ENCODE data around the gene PRSS56.

PRSS56 gene

GRCh38 chr2:232486558-232487384, 33.4 kb upstream of the PRSS56 start:
- no peak for DNase-seq

DNA sequence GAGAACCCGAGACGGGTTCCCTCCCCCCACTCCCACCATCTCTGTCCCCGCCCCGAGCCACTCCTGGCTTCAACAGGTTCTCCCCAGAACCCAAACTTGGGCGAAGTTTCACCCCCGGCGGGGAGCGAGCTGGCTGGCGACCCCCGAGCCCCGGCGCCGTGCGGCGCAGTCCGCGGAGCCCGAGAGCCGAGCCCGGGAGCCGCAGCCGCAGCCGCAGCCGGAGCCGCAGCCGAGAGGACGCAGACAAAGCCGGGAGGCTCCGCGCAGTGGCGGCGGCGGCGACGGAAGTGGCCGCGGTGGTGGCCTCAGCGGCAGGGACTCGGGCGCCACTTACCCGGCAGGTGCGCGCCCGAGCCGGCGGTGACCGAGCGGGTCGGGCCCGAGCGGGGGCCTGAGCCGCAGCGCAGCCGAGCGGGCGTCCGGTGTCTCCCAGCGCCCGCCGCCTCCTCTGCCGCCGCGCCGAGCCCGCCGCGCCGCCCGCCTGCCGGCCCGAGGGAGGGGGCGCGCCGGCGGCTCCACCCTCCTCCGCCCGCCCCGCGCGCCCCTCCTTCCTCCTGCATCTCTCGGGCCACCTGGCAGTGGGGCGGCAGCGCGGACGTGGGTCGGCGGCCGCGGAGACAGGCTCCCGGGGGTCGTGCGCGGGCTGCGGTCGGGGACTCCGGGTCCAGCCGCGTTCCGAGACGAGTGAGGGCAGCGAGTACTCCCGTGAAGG, 32.6 kb upstream of the PRSS56 start, which contains the start of gene ECEL1:
TSS of gene ECEL1 (minus strand) at position 450 of the 712 bp plus-strand sequence. CDS start 1,181 bp downstream, outside the sequence.
- no peak for DNase-seq

DNA sequence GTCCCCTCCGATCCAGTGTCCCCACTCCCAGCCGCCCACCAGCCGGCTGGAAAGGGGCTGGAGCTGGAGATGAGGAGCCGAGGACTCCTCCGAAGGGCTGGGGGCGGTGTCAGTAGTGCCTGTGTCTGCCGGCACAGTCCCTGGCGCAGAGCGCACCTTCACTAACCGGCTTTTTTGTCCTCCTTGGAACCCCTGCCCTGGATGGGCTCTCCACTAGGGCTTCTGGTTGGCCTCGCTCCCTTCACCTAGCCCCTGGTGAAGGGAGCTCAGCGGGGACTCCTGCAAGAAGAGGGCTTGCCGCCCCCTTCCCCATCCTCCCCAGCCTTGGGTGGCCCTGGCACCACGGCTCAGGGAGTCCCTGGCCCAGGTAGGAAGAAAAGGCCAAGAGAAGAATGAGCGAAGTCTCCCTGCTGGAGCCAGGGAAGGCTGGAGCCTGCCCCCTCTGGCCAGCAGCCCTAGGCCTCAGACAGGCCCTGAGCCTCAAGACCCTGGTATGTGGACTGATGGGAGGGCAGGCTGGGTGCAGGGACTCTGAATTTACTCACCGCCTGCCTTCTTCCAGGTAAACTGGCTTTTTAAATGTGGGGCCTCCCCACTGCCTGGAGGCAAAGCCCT, 32.0 kb upstream of the PRSS56 start:
- DNase-seq: no peak

DNA sequence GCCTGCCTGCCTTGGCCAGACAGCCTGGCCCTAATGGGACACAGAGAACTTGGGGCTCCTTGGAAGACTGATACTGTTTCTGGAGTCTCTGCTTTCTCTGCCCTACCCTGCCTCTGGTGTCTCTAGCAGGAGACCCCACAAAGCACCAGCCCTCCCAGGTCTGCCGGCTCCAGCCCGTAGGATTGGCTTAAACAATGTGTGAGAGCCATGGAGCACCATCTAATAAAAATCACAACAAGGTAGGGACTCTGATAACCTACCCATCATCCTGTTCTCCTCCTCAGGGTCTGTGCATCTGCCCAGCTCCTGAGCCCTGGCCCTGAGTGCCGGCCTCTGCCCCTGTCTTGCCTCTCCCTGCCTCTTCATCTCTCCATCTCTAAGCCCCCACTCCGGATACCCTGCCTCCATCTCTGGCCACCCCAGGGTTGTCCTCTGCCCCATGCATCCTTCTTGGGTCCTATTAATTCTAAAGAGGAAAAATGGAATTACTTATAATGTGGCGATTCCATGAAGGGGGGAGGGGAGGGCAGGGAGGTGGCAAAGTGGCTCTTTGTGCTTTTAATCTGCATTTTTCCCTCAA, 31.4 kb upstream of the PRSS56 start:
- DNase-seq: no peak

GRCh38 chr2:232489516-232490220, 30.5 kb upstream of the PRSS56 start:
- no peak for DNase-seq

DNA sequence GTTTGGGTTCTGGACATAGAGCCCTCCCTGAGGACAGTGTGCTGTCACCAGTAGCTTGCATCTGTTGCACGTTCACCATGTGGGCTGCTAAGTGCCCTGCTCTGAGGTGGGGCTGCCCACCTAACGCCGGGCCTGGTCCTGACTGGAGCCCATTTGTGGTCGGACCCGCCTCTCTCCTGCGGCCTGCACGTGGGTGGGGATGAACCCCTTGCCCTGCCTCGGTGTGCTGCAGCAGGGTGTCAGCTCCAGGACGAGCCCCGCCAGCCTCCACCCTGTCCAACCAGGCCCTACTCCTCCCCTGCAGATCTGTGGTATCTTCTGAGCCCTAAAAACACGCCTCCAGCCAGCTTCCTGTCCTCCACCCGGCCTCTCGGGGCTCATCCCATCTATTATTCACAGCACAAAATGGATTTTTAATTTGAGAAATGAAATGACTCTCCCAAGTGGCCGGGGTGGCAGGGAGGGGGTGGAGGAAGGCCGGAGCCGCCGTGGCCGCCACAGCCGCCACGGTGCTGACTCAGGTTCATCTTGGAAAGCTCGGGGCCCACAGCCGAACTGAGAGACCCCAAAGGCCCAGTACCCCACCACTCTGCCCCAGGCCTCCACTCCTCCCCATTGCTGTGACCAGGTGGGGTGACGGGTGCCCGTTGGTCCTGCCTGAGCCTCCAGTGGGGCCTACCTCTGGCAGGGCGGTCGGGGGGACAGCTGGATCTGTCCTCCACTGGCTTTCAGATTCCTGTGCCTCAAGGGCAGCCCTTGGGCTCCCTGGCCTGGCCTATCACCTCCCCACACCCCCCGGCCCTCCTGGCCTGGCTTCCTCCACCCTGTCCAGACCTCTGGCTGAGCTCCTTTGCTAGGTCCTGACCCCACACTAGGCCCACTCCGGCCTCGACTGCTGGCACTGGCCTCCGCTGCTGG, 29.7 kb upstream of the PRSS56 start:
- no peak for DNase-seq

- DNase-seq: no peak
Observed at GRCh38 chr2:232491139-232491780, 28.9 kb upstream of the PRSS56 start.

DNA sequence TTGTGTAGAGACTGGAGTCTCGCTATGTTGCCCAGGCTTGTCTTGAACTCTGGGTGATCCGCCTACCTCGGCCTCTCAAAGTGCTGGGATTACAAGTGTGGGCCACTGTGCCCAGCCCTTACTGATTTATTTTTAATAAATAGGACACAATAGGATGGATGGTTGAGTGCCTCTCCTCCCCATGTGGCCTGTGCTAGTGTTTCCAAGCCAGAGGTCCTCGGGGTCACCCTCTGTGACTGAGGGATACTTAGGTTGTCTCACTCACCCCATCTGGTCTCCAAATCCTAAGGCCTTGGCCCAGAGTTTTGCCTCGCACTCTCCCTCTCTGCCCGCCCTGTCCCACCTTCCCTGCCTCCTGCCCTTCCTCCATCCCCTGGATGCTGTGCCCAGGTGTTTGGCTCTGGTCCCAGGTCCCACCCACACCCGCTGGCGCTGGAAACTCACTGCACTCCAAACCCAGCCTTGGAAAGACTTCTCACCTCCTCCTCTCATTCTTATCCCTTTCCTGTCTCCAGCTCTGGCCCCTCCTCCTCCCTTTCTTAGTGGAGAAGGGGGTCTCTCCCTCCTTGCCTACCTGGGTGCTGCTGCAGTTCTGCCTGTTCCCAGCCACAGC, 27.8 kb upstream of the PRSS56 start:
- DNase-seq: no peak

DNA sequence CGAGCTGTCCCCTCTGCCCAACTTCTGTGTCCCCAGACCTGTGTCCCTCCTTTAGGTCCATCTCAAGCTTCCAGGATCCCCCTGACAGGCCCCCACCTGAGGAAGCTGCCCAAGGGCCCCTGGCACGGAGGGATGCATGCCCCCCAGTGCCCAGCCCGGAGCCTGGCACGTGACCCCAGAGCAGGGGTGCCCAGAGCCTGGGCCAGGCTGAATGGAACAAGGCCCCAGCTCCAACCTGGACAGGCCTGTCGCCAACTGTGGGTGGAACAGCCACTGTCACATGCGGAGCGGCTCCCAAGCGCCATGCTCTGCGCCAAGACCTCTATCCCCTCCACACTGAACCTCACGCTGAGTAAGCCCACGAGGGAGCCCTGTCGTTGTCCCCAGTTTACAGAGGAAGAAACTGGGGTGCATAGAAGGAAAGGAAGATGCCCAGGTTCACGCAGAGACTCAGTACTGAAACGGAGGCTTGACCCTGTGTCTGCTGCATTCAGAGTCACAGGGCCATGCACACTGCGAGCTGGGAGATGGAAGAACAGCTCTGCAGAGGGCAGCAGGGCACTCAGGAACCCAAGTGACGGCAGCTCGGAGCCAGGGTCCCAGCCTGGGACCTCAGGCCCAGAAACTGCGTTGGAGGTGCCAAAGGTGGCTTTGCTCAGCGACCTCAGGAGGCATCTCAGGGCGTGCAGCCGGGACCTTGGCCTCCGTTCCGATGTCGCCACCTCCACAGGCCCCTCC, 27.1 kb upstream of the PRSS56 start:
- DNase-seq: no peak

DNA sequence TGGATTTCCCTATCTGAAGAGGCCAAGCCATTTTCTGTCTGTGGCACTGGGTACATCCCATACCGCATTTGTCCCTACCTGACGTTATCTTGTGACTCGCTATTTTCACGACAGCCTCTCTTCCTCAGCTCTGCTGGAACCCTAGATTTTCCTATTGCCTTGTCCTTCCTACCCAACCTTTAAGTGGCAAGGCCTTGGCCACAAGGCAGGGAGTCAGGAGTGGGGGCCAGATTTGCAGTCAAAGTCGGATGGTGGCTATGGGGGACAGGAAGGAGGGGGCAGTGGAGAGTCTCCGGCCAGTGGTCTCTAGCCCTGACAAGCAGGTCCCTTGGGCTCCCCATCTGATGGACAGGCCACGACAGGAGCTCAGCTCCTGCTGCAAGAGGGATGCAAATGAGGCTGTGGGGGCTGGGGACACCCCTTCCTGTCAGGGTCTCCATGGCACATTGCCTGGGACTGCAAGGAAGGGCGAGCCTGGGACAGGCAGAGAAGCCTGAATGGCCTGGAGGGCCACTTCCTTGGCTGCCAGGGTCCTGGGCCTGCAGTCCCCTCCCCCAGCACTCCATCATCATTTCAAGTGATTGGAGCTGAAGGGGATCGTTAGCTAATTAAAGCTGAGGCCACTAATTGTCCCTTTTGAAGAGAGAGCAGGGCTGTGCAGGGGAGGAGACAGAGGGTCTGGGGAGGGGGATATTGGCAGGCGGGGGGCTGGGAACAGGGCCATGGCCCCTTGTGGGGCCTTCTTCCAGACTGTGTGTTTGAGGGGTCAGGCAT, 26.3 kb upstream of the PRSS56 start:
- no peak for DNase-seq

DNA sequence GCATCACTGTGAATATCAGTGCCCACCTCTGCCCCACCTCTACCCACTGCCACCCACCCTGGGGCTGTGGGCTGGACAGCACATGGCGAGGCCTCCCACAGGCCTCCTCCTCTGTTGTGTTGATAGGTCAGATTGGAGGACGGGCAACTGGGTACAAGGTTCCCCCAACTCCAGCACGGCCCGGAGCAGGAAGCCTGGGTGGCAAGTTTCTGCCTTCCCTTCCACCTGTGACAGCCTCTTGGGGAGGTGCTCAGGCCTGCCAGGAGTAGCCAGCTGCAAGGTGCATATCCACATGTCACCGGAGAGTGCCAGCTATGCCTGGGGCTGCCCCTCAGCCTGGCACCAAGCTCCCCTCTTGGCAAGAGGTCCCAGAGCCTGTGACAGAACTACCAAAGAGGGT, 25.6 kb upstream of the PRSS56 start:
- DNase-seq: no peak

DNA sequence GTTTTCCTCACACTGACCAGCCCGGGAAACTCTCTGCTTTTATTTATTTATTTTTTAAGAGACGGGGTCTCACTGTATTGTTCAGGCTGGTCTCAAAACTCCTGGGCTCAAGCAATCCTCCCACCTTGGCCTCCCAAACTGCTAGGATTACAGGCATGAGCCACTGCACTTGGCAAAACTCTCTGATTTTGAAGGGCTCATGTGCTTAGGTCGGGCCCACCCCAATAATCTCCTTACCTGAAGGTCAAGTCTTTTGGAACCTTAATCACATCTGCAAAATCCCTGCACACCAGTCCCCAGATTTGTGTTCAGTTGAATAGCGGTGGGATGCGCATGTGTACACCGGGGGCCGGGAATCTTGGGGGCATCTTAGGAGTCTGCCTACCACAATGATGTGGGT, 24.9 kb upstream of the PRSS56 start:
- DNase-seq: no peak

DNA sequence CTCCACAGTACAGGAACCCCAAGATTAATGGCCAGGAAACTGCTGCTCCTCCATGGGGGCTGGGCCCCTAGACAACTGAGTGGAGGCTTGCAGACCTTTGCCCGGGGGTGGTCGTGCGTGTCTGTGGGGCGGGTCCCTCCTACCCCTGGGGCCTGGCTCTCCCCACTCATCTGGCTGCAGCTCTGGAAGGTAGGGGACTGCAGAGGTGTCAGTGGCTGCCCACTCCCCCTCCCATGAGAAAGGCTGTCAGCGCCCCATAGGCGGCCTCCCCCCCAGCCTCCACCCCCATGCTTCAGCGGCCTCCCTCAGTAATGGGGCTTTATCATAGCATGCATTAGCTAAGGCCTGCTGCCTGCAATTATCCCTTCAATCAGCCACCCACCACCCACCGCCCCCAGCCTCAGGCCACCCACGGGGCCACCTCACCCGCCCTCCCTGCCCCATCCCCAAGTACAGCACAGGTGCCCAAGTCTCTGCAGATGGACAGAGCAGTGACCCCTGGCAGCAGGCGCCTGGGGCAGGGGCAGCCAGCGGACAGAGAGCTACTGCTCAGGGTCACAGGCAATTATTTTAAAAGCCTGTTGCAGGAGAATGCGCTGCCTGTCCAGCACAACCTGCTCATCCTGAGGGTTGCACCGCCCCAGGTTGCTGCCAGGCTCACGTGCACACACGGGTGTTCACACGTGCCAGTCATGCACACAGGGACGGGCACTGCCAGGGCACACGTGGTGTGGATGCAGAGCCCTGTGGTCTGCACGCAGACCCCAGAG, 23.5 kb upstream of the PRSS56 start:
- DNase-seq: no peak

- no peak for DNase-seq
Observed at GRCh38 chr2:232497348-232497747, 22.8 kb upstream of the PRSS56 start.

- no peak for DNase-seq
Observed at GRCh38 chr2:232498452-232498851, 21.7 kb upstream of the PRSS56 start.

- no peak for DNase-seq
Observed at GRCh38 chr2:232501331-232501771, 18.8 kb upstream of the PRSS56 start.

DNA sequence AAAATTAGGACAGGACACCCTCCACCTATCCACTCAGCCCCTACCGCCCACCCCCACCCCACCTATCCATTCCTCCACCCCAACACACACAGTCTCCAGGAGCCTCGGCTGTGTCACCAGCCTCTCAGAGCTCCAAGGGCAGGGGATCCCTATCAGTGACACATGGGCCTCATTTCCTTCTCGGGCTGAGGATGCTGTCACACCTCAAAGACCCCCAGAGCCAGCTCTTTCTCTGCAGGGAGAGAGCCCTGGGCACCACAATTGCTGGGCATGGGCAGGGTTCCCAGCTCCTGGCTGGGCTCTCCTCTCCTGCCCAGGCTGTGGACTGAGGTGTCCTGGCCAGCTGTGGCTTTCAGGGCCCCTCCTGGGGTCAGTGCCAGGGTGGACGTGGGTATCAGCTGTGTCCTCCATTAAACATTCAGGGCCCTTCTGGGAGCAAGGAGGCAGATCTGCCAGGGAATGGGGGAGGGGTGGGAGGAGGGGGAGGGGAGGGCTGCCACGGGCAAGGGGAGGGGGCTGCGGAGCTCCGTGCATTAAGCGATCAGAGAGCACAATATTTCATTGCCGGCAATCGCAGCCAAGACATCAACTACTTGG, 18.3 kb upstream of the PRSS56 start:
- no peak for DNase-seq

- DNase-seq: no peak
Observed at GRCh38 chr2:232502511-232502910, 17.7 kb upstream of the PRSS56 start.
